Upper lobe of left lung (tissue), 4 donors: ENCODE data around the gene CORO1A.

Experiments used
- EP300 ChIP-seq, 4 donors: sonication (generic); formaldehyde crosslinking; IDR thresholded peaks; one replicate each; pipeline ENCODE4 v1.5.1; 2017; ENCODE audit warnings: antibody characterized with exemption in 4 of 4, control low read depth in 2 of 4
- POLR2A ChIP-seq, 4 donors: fragments of 450-650 bp; IDR thresholded peaks; one replicate each; pipeline ENCODE4 v1.5.1; 2016 to 2017; ENCODE audit warnings: antibody characterized with exemption in 4 of 4, mild to moderate bottlenecking in 2 of 4
- POLR2AphosphoS5 ChIP-seq, 2 donors: sonication (generic); formaldehyde crosslinking; IDR thresholded peaks; one replicate each; pipeline ENCODE4 v1.5.1; 2017; ENCODE audit warnings: antibody characterized with exemption in 2 of 2
- TF ChIP-seq, protein P1 (sequence below), 6 experiments: fragments of 450-650 bp in 4 of 6; fragments of 200-600 bp in 2 of 6; sonication (generic) in 2 of 6; IDR thresholded peaks; one replicate each; pipeline ENCODE4 v1.5.1; 2016 to 2019; ENCODE audit warnings: antibody characterized with exemption in 6 of 6

DNA sequence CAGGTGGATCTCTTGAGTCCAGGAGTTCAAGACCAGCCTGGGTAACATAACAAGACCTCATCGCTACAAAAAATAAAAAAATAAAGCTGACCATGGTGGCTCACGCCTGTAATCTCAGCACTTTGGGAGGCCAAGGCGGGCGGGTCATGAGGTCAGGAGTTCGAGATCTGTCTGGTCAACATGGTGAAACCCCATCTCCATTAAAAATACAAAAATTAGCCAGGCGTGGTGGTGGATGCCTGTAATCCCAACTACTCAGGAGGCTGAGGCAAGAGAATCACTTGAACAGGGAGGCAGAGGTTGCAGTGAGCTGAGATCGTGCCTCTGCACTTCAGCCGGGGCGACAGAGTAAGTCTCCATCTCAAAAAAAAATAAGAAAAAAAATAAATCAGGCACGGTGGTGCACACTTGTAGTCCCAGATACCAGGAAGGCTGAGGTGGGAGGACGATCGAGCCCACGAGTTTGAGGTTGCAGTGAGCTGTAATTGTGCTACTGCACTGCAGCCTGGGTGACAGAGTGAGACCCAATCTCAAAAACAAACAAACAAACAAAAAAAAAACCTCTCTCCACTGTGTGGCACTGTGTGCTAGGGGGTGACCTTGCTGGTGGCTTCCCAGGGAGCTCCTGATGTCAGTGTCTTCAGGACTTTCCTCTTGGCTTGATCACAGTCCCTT lies 40.6 kb upstream of the CORO1A start:
- TF ChIP-seq, protein P1, sequence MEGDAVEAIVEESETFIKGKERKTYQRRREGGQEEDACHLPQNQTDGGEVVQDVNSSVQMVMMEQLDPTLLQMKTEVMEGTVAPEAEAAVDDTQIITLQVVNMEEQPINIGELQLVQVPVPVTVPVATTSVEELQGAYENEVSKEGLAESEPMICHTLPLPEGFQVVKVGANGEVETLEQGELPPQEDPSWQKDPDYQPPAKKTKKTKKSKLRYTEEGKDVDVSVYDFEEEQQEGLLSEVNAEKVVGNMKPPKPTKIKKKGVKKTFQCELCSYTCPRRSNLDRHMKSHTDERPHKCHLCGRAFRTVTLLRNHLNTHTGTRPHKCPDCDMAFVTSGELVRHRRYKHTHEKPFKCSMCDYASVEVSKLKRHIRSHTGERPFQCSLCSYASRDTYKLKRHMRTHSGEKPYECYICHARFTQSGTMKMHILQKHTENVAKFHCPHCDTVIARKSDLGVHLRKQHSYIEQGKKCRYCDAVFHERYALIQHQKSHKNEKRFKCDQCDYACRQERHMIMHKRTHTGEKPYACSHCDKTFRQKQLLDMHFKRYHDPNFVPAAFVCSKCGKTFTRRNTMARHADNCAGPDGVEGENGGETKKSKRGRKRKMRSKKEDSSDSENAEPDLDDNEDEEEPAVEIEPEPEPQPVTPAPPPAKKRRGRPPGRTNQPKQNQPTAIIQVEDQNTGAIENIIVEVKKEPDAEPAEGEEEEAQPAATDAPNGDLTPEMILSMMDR (IDR thresholded peaks at IDR 0.05), result no peak
- TF ChIP-seq POLR2A (IDR thresholded peaks at IDR 0.05), result no peak
- no peak for TF ChIP-seq EP300 (IDR thresholded peaks at IDR 0.05)
- no peak for TF ChIP-seq POLR2AphosphoS5 (IDR thresholded peaks at IDR 0.05)
